GM23248 (cell line): ENCODE measurements around the gene JMY. TPM values are rescaled to one million over a fixed set of nuclear protein-coding genes. Genes with fewer than 3 reads are reported as not detected.

Experiments used
- DNase-seq: peaks from one replicate; pipeline ENCODE4 v3.0.0-alpha.2; 2015
- H2AFZ ChIP-seq: fragments of 200-600 bp; sonication (generic); 2 replicates; pipeline ENCODE4 v1.6.1; 2016; ENCODE audit warnings: antibody characterized with exemption
- H3F3A ChIP-seq: fragments of 200-600 bp; sonication (generic); 2 replicates; pipeline ENCODE4 v1.6.1; 2016; ENCODE audit warnings: mild to moderate bottlenecking, antibody characterized with exemption, mixed run types; ENCODE audit not compliant: insufficient read depth
- H3K27ac ChIP-seq: fragments of 200-600 bp; sonication (generic); 2 replicates; pipeline ENCODE4 v1.5.1; 2016; ENCODE audit warnings: mild to moderate bottlenecking
- H3K27me3 ChIP-seq: fragments of 200-600 bp; sonication (generic); replicated peaks from 2 replicates; pipeline ENCODE4 v1.6.1; 2016; ENCODE audit warnings: mild to moderate bottlenecking; ENCODE audit not compliant: insufficient read depth
- H3K36me3 ChIP-seq: fragments of 200-600 bp; sonication (generic); 2 replicates; pipeline ENCODE4 v1.6.1; 2016; ENCODE audit warnings: low read depth, mild to moderate bottlenecking
- H3K4me1 ChIP-seq: fragments of 200-600 bp; sonication (generic); 2 replicates; pipeline ENCODE4 v1.6.1; 2016; ENCODE audit warnings: mild to moderate bottlenecking; ENCODE audit not compliant: insufficient read depth
- H3K4me2 ChIP-seq: fragments of 200-600 bp; sonication (generic); one replicate; pipeline ENCODE4 v1.6.1; 2016; ENCODE audit warnings: mild to moderate bottlenecking; ENCODE audit not compliant: unreplicated experiment
- H3K4me3 ChIP-seq: fragments of 200-600 bp; sonication (generic); 2 replicates; pipeline ENCODE4 v1.5.1; 2016; ENCODE audit warnings: mild to moderate bottlenecking
- H3K79me2 ChIP-seq: fragments of 200-600 bp; sonication (generic); 2 replicates; pipeline ENCODE4 v1.6.1; 2016; ENCODE audit warnings: mild to moderate bottlenecking; ENCODE audit not compliant: insufficient read depth
- H3K9ac ChIP-seq: fragments of 200-600 bp; sonication (generic); 2 replicates; pipeline ENCODE4 v1.6.1; 2016; ENCODE audit warnings: mild to moderate bottlenecking
- H3K9me2 ChIP-seq: fragments of 200-600 bp; sonication (generic); 2 replicates; pipeline ENCODE4 v1.6.1; 2016; ENCODE audit warnings: mixed run types, mild to moderate bottlenecking, moderate library complexity; ENCODE audit not compliant: insufficient read depth
- H3K9me3 ChIP-seq: fragments of 200-600 bp; sonication (generic); one replicate; pipeline ENCODE4 v1.6.1; 2017; ENCODE audit warnings: low read depth
- H4K20me1 ChIP-seq: fragments of 200-600 bp; sonication (generic); 2 replicates; pipeline ENCODE4 v1.6.0; 2016; ENCODE audit not compliant: insufficient read depth
- EZH2 ChIP-seq: fragments of 200-600 bp; sonication (generic); IDR thresholded peaks from 2 replicates; pipeline ENCODE4 v1.6.1; 2018; ENCODE audit warnings: antibody characterized with exemption, mild to moderate bottlenecking; ENCODE audit not compliant: insufficient read depth, poor library complexity, severe bottlenecking
- EZH2phosphoT487 ChIP-seq: fragments of 200-600 bp; sonication (generic); IDR thresholded peaks from 2 replicates; pipeline ENCODE4 v1.6.1; 2018; ENCODE audit warnings: antibody characterized with exemption, moderate library complexity, mild to moderate bottlenecking, low read depth; ENCODE audit not compliant: insufficient read depth
- WGBS, 2 experiments: methylation state at CpG; one replicate each; pipeline ENCODE4 v1.1.6; 2015 to 2017; ENCODE audit warnings: low lambda C conversion rate in 2 of 2, low coverage in 1 of 2; ENCODE audit errors: missing lambda C conversion rate in 2 of 2; 5-methylcytosine and 5-hydroxymethylcytosine counted together
- in situ Hi-C: fragments of 300-500 bp; cut with MboI; formaldehyde crosslinking; loops from 2 replicates; pipeline ENCODE4 v1.15.0; 2020
- polyA plus RNA-seq: library from polyadenylated mRNA; unstranded; fragments of >200 nt; fragmentation: Nextera tagmentation; extraction: Ambion mirVana; gene quantifications from 2 replicates; pipeline ENCODE4 v1.2.1, GENCODE V29; 2016
- total RNA-seq: library from RNA; depleted of rRNA; stranded (reverse); fragments of >200 nt; shearing (Covaris generic); gene quantifications from 2 replicates; pipeline ENCODE4 v1.2.3, GENCODE V29; 2014

JMY gene
- total and polyA plus RNA-seq, 2 experiments from 2014 or later: 3.4 to 12.2 TPM

- Histone ChIP-seq H3K4me1 (no peaks in the 10 kb centered on the region), H3K36me3 (no peaks in the 10 kb centered on the region), H3K4me3 (no peak overlapping the region), H3K27me3 (no peaks in the 10 kb centered on the region), H3K9me3 (no peaks in the 10 kb centered on the region), H3F3A (no peaks in the 10 kb centered on the region), H3K9ac (no peak overlapping the region), H4K20me1 (no peaks in the 10 kb centered on the region), H3K79me2 (no peaks in the 10 kb centered on the region), H3K4me2 (no peak overlapping the region), H3K27ac (no peak overlapping the region), H3K9me2 (no peaks in the 10 kb centered on the region), H2AFZ (no peak overlapping the region)
- 87% methylated on average over 4 of the region's 4 CpGs for WGBS, 2 experiments
- DNase-seq: no peak
- in situ Hi-C loops: no loop called here
- TF ChIP-seq EZH2 (no peak), EZH2phosphoT487 (no peak)
These were observed 93.5 kb downstream of the JMY start for GRCh38 chr5:79329453-79329852.

- no peak for TF ChIP-seq EZH2
- TF ChIP-seq EZH2phosphoT487: no peak
- WGBS, 2 experiments: 59 to 68% methylated on average over 5 of the region's 5 CpGs
- in situ Hi-C loops: no loop called here
- Histone ChIP-seq H3K4me1 (no peaks in the 10 kb centered on the region), H3K4me2 (no peak overlapping the region), H3K79me2 (no peaks in the 10 kb centered on the region), H3K9me2 (no peaks in the 10 kb centered on the region), H2AFZ (no peak overlapping the region), H3K27ac (no peak overlapping the region), H3K36me3 (no peaks in the 10 kb centered on the region), H3K4me3 (no peak overlapping the region), H4K20me1 (no peaks in the 10 kb centered on the region), H3K9me3 (no peaks in the 10 kb centered on the region), H3K9ac (no peak overlapping the region), H3F3A (no peaks in the 10 kb centered on the region), H3K27me3 (no peaks in the 10 kb centered on the region)
- peak; percentile 26 for DNase-seq
These were observed 94.1 kb downstream of the JMY start for GRCh38 chr5:79330071-79330470.

GRCh38 chr5:79333852-79334557, 98.1 kb downstream of the JMY start:
- in situ Hi-C loops: no loop called here
- WGBS, 2 experiments: 73 to 78% methylated on average over 10 of the region's 10 CpGs

GRCh38 chr5:79346420-79346824, 110.5 kb downstream of the JMY start:
- no peaks in the 10 kb centered on the region for H3K9me3 ChIP-seq
- H3K4me1 ChIP-seq: peaks cover 10% of the 10 kb centered on the region
- H3F3A ChIP-seq: no peaks in the 10 kb centered on the region
- peak; percentile 88 for DNase-seq
- H2AFZ ChIP-seq: peak overlapping the region; percentile 36; the same call in 1 of the 2 replicates
- H3K9me2 ChIP-seq: no peaks in the 10 kb centered on the region
- TF ChIP-seq EZH2: no peak
- TF ChIP-seq EZH2phosphoT487: no peak
- peak overlapping the region; percentile 32 for H3K4me2 ChIP-seq
- H3K36me3 ChIP-seq: no peaks in the 10 kb centered on the region
- in situ Hi-C loops: no loop called here
- no peak overlapping the region for H3K4me3 ChIP-seq
- H3K9ac ChIP-seq: no peak overlapping the region
- H4K20me1 ChIP-seq: no peaks in the 10 kb centered on the region
- H3K27ac ChIP-seq: peak overlapping the region; percentile 54
- WGBS, 2 experiments: 65 to 68% methylated on average over 6 of the region's 6 CpGs
- H3K79me2 ChIP-seq: no peaks in the 10 kb centered on the region
- H3K27me3 ChIP-seq: no peaks in the 10 kb centered on the region

More at GRCh38 chr5:79333852-79334557, 98.1 kb downstream of the JMY start:
- no peaks in the 10 kb centered on the region for H3K27me3 ChIP-seq
- H3K4me2 ChIP-seq: no peak overlapping the region
- no peaks in the 10 kb centered on the region for H3K4me1 ChIP-seq
- no peaks in the 10 kb centered on the region for H3F3A ChIP-seq
- no peak for DNase-seq
- TF ChIP-seq EZH2 (no peak), EZH2phosphoT487 (no peak)
- H2AFZ ChIP-seq: no peak overlapping the region
- H4K20me1 ChIP-seq: no peaks in the 10 kb centered on the region
- H3K4me3 ChIP-seq: no peak overlapping the region
- no peak overlapping the region for H3K9ac ChIP-seq
- H3K36me3 ChIP-seq: no peaks in the 10 kb centered on the region
- H3K79me2 ChIP-seq: no peaks in the 10 kb centered on the region
- H3K9me3 ChIP-seq: no peaks in the 10 kb centered on the region
- no peaks in the 10 kb centered on the region for H3K9me2 ChIP-seq
- H3K27ac ChIP-seq: no peak overlapping the region
